OCI-LY3 (cell line): ENCODE data around the gene RPEL1.
"Not testable (repeated sequence)": the region's sequence is repeated elsewhere in the genome, so short reads cannot be mapped to it uniquely, and the experiment has no call there.

ENCODE experiments used
- H2AFZ ChIP-seq: fragments of 200-600, 300-600 bp; shearing (Covaris generic); 2 replicates; pipeline ENCODE4 v1.6.0; 2014; ENCODE audit warnings: antibody characterized with exemption, low read depth, low read length
- H3K27ac ChIP-seq: fragments of 200-600, 300-600 bp; sonication (generic); 2 replicates; pipeline ENCODE4 v1.5.1; 2014; ENCODE audit warnings: mild to moderate bottlenecking, low read length, moderate library complexity, mixed read lengths
- H3K27me3 ChIP-seq: fragments of 200-600, 300-600 bp; sonication (generic); 2 replicates; pipeline ENCODE4 v1.6.1; 2014; ENCODE audit warnings: low read depth, low read length, mixed read lengths
- H3K36me3 ChIP-seq: fragments of 200-600, 300-600 bp; sonication (generic); replicated peaks from 2 replicates; pipeline ENCODE3; 2014; ENCODE audit warnings: low read depth, low read length, mixed read lengths
- H3K4me1 ChIP-seq: fragments of 300-600, 200-600 bp; sonication (generic); 2 replicates; pipeline ENCODE4 v1.6.1; 2014; ENCODE audit warnings: low read length, mixed read lengths
- H3K4me2 ChIP-seq: fragments of 200-600, 300-600 bp; sonication (generic); 2 replicates; pipeline ENCODE4 v1.6.1; 2014; ENCODE audit warnings: low read length, mixed read lengths
- H3K4me3 ChIP-seq: fragments of 300-600, 200-600 bp; sonication (generic); 2 replicates; pipeline ENCODE4 v1.5.1; 2014; ENCODE audit warnings: antibody characterized with exemption, mild to moderate bottlenecking, low read length, moderate library complexity
- H3K79me2 ChIP-seq: fragments of 300-600, 200-600 bp; shearing (Covaris generic); 2 replicates; pipeline ENCODE4 v1.6.1; 2014; ENCODE audit warnings: mild to moderate bottlenecking, low read length, mixed read lengths
- H3K9ac ChIP-seq: fragments of 300-600, 200-600 bp; shearing (Covaris generic); 2 replicates; pipeline ENCODE4 v1.6.0; 2014; ENCODE audit warnings: mild to moderate bottlenecking, low read length, moderate library complexity
- H3K9me3 ChIP-seq: fragments of 200-600, 300-600 bp; shearing (Covaris generic); 2 replicates; pipeline ENCODE4 v1.6.1; 2014; ENCODE audit warnings: low read length, mixed read lengths; ENCODE audit not compliant: insufficient read depth
- H4K20me1 ChIP-seq: fragments of 200-600, 300-600 bp; sonication (generic); 2 replicates; pipeline ENCODE4 v1.6.1; 2016; ENCODE audit warnings: low read length, mixed read lengths; ENCODE audit not compliant: insufficient read depth
- EZH2phosphoT487 ChIP-seq: fragments of 200-600 bp; shearing (Covaris generic); IDR thresholded peaks from 2 replicates; pipeline ENCODE4 v1.6.1; 2018; ENCODE audit warnings: antibody characterized with exemption, mixed run types, low read depth
- TF ChIP-seq, protein P1 (sequence below): fragments of 200-600, 300-600 bp; sonication (generic); IDR thresholded peaks from 2 replicates; pipeline ENCODE4 v1.5.1; 2014; ENCODE audit warnings: antibody characterized with exemption, low read length, low read depth

Gene RPEL1

GRCh38 chr10:103207141-103207540, 38.5 kb upstream of the RPEL1 start:
- Histone ChIP-seq H4K20me1 (no peaks in the 10 kb centered on the region), H3K36me3 (no peaks in the 10 kb centered on the region), H3K4me1 (no peaks in the 10 kb centered on the region), H3K27ac (no peak overlapping the region), H2AFZ (no peak overlapping the region), H3K79me2 (no peaks in the 10 kb centered on the region), H3K9ac (no peak overlapping the region), H3K27me3 (no peaks in the 10 kb centered on the region), H3K4me2 (no peak overlapping the region), H3K4me3 (no peak overlapping the region), H3K9me3 (no peaks in the 10 kb centered on the region)
- TF ChIP-seq EZH2phosphoT487, result no peak
- TF ChIP-seq, protein P1, sequence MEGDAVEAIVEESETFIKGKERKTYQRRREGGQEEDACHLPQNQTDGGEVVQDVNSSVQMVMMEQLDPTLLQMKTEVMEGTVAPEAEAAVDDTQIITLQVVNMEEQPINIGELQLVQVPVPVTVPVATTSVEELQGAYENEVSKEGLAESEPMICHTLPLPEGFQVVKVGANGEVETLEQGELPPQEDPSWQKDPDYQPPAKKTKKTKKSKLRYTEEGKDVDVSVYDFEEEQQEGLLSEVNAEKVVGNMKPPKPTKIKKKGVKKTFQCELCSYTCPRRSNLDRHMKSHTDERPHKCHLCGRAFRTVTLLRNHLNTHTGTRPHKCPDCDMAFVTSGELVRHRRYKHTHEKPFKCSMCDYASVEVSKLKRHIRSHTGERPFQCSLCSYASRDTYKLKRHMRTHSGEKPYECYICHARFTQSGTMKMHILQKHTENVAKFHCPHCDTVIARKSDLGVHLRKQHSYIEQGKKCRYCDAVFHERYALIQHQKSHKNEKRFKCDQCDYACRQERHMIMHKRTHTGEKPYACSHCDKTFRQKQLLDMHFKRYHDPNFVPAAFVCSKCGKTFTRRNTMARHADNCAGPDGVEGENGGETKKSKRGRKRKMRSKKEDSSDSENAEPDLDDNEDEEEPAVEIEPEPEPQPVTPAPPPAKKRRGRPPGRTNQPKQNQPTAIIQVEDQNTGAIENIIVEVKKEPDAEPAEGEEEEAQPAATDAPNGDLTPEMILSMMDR, result no peak

- H4K20me1 ChIP-seq, H3K9ac ChIP-seq, H3K4me1 ChIP-seq, H3K36me3 ChIP-seq, H3K27me3 ChIP-seq, H2AFZ ChIP-seq, H3K4me2 ChIP-seq, H3K27ac ChIP-seq, H3K4me3 ChIP-seq, H3K79me2 ChIP-seq, H3K9me3 ChIP-seq: not testable (repeated sequence)
Observed at GRCh38 chr10:103207643-103208042, 38.0 kb upstream of the RPEL1 start.

GRCh38 chr10:103210262-103210661, 35.4 kb upstream of the RPEL1 start:
- not testable (repeated sequence) for H3K79me2 ChIP-seq, H3K36me3 ChIP-seq, H2AFZ ChIP-seq, H3K4me3 ChIP-seq, H3K9ac ChIP-seq, H3K4me2 ChIP-seq, H4K20me1 ChIP-seq, H3K27ac ChIP-seq, H3K4me1 ChIP-seq, H3K27me3 ChIP-seq, H3K9me3 ChIP-seq

- Histone ChIP-seq H3K27ac (no peak overlapping the region), H4K20me1 (no peaks in the 10 kb centered on the region), H3K9me3 (no peaks in the 10 kb centered on the region), H3K27me3 (no peaks in the 10 kb centered on the region), H2AFZ (no peak overlapping the region), H3K9ac (no peak overlapping the region), H3K4me3 (no peak overlapping the region), H3K4me2 (no peak overlapping the region), H3K36me3 (no peaks in the 10 kb centered on the region), H3K4me1 (no peaks in the 10 kb centered on the region), H3K79me2 (no peaks in the 10 kb centered on the region)
- no peak for TF ChIP-seq EZH2phosphoT487
- TF ChIP-seq, protein P1, result no peak
Observed at GRCh38 chr10:103215601-103216000, 30.1 kb upstream of the RPEL1 start.

DNA sequence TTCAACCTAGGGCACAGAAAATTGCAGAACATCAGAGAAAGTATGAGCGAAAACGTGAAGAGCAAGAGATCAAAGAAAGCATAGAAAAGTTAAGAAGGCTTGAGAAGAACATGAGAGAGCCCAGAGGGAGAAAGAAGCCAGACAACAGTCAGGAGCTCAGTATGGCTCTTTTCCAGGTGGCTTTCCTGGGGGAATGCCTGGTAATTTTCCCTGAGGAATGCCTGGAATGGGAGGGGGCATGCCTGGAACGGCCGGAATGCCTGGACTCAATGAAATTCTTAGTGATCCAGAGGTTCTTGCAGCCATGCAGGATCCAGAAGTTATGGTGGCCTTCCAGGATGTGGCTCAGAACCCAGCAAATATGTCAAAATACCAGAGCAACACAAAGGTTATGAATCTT, 29.3 kb upstream of the RPEL1 start:
- not testable (repeated sequence) for H3K4me1 ChIP-seq, H3K27me3 ChIP-seq, H3K4me3 ChIP-seq, H3K36me3 ChIP-seq, H3K4me2 ChIP-seq, H3K79me2 ChIP-seq, H3K9ac ChIP-seq, H3K27ac ChIP-seq, H2AFZ ChIP-seq, H4K20me1 ChIP-seq, H3K9me3 ChIP-seq

GRCh38 chr10:103224133-103224532, 21.6 kb upstream of the RPEL1 start:
- H2AFZ ChIP-seq, result no peak overlapping the region
- TF ChIP-seq EZH2phosphoT487, result no peak
- TF ChIP-seq, protein P1, result no peak
- no peaks in the 10 kb centered on the region for H3K9me3 ChIP-seq
- H4K20me1 ChIP-seq, result no peaks in the 10 kb centered on the region
- no peak overlapping the region for H3K9ac ChIP-seq
- no peaks in the 10 kb centered on the region for H3K79me2 ChIP-seq
- H3K27me3 ChIP-seq, result no peaks in the 10 kb centered on the region
- no peaks in the 10 kb centered on the region for H3K4me1 ChIP-seq
- no peak overlapping the region for H3K27ac ChIP-seq
- no peaks in the 10 kb centered on the region for H3K36me3 ChIP-seq
- H3K4me2 ChIP-seq, result no peak overlapping the region
- H3K4me3 ChIP-seq, result no peak overlapping the region

DNA sequence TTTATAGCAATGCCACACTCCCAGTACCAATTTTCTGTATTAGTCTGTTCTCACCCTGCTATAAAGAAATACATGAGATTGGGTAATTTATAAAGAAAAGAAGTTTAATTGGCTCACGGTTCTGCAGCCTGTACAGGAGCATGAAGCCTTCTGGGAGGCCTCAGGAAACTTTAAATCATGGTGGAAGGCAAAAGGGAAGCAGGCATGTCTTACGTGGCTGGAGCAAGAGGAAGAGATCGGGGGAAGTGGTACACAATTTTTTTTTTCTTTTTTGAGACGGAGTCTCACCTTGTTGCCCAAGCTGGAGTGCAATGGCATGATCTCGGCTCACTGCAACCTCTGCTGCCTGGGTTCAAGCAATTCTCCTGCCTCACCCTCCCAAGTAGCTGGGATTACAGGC, 21.0 kb upstream of the RPEL1 start:
- not testable (repeated sequence) for H3K9ac ChIP-seq, H3K79me2 ChIP-seq, H3K27ac ChIP-seq, H3K4me1 ChIP-seq, H3K36me3 ChIP-seq, H3K9me3 ChIP-seq, H4K20me1 ChIP-seq, H3K4me2 ChIP-seq, H3K27me3 ChIP-seq, H3K4me3 ChIP-seq, H2AFZ ChIP-seq
